UCSD-AML1 (cell line): Measurements from ENCODE around the gene DHX35.
"Not testable (repeated sequence)": the region's sequence is repeated elsewhere in the genome, so short reads cannot be mapped to it uniquely, and the experiment has no call there.

Experiments
- DNase-seq: peaks from one replicate; lab custom pipeline; 2025; ENCODE audit not compliant: unreplicated experiment; lab: John Stamatoyannopoulos, UW

The DHX35 gene

DNA sequence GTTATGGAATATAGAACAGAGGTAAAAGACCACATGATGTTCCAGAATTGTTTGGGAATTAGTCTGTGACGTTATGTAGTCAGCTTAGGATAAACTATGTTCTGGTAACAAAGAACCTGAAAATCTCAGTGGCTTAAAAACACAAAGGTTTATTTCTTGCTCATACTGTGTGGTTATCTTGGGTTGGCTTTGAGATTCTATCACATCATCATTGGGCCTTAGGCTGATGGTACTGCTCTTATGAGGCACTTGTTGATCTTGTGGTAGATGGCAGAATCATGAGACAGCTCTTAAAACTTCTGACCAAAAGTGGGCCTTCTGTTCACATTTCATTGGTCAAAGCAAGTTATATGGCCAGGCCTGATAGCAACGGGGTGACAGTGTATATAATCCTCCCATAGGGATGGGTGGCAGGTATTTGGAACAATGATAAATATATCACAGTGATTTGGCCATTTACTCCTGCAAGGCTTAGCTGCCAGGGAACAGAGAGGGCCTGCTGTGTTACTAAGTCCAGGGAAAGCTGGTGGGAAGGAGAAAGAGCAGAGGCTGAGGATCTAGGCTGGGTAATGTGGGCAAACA is 13.5 kb downstream of the DHX35 start:
- no peak for DNase-seq

DNA sequence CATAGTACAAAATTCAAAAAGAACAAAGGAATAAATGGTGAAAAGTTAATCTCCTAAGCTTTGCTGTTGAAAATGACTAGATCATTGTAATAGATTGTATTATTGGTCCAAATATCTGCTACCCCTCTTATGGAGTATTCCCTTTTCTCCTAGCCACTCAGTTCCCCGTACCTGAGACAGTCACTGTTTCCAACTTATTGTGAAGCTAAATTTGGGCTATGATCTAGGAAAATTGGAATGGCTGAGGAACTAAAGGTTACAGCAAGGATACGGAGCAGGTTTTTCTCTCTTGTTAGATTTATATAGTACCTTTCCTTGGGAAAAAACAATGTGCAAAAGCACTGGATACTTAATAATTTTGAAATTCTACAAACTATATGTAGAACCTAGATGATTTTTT is 17.3 kb downstream of the DHX35 start:
- no peak for DNase-seq

DNA sequence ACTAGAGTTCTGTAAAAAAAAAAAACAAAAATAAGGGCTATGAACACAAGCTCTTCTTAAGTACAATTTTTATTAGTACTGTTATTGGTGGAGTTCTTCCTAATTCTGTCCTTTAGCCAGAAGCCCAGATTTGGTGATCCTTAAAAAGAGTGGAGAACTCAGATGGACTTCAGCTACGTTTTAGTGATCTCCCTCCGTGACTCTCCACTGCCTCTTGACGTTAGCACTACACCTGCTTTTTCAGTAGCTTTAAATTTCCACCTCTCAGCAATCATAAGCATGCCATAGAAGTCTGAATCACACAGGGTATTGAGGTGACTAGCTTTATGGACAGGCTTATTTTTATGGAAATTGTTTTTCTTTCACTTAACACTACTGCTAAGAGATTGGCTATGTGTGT is 17.7 kb downstream of the DHX35 start:
- DNase-seq, result no peak

DNA sequence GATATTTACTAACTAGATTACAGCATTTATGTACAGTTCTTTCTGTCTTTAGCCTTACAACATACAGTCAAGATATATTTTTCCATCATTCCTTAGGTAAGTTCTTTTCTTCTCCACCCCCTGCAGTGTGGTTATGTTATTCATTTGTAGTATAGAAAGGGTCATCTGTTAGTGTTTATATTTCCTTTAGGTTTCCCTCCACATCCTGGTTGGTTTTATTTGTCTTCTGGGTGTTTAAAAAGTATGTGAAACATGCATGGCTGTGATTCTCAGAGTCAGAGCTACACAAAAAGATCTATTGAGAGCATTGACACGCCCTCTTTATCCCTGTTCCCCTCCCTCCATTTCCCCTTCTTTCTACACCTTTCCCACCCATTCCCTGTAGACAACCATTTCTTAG is 20.1 kb downstream of the DHX35 start:
- no peak for DNase-seq

DNA sequence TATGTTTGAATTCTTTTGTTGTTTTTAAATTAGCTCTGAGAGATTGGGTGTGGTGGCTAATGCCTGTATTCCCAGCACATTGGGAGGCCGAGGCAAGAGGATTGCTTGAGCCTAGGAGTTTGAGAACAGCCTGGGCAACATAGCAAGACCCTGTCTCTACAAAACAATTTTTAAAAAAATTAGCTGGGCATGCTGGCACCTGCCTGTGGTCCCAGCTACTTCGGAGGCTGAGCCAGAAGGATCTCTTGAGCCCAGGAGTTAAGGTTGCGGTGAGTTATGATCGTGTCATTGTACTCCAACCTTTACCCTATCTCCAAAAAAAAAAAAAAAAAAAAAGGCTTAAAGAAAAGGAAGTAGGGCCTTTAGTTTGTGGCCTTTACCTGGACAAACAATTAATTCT is 22.9 kb downstream of the DHX35 start:
- no peak for DNase-seq

DNA sequence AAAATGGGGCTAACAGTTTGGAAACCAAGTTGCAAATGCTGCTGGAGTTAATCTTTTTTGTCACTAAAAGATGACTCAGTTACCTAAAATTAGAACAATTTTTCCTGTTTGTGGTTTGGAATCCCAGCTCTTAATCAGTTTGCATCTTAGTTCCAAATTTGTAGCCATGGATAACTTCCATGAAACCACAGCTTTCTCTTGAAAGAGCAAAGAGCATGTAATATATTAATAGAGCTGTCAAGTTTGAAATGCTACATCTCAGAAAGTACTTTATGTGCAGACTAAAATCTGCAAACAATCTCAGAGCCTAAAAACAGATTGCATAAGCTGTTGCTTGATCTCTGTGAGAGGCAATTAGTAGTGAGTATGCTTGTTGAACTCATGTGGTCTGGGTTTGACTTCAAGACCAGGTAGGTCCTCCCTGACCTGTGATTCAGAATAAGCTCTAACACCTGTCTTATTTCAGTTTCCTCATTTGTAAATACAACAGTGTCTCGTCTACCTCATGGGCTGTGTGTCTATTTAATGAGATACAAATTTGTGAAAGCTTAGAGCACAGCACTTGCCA is 23.5 kb downstream of the DHX35 start:
- no peak for DNase-seq

DNA sequence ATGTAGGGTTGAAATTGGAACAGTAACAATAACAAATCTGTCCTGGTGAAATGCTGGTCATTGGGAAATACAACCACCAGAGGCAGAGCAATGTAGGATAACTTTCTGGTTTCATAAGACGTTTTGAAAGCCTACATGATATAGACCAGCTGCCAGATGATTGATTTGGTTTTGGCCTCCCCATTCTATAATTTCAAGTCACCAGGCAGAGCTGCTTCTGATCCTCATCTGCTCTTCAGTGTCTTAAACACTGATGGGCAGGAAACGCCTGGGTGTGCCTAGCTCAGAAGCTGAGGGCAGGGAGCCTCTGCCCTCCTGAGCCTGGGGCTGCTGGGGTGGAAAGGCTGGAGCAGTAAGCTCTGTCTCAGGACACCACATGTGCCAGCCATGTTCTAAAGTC is 24.5 kb downstream of the DHX35 start:
- DNase-seq, result no peak

DNA sequence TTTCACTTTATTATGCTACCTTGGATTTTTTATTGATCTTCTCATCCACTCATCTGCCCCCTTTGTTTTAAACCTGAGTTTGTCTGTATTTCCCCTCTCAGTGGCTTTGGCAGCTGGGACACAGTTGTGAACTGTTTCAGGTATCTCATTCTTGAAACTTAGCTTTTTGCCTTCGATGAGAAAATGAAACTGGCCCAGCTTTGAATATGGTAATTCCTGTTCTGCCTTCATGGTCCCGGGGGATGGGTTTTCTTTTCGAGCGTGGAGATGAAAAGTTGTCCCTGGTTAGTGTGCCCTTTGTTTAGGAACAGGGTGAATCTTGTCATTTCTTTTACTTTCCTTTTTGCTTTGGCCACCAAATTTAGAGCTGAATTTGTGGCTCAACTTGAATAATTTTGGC is 25.6 kb downstream of the DHX35 start:
- DNase-seq, result no peak

DNA sequence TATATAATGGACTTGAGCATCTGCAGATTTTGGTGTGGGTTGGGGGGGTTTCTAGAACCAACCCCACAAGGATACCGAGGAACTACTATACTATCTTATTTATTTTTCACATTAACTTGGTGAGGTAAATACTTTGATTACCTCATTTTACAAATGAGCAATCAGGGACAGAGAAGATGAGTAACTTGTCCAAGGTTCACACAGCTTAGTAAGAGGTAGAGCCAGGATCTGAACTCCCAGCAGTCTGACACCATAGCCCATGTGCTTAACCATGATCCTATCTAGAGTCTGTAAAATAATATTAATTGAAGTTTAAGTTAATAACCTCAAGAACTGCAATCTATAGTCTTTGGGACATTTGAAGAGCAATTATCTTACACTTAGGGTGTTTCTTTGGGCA is 28.6 kb downstream of the DHX35 start:
- no peak for DNase-seq

DNA sequence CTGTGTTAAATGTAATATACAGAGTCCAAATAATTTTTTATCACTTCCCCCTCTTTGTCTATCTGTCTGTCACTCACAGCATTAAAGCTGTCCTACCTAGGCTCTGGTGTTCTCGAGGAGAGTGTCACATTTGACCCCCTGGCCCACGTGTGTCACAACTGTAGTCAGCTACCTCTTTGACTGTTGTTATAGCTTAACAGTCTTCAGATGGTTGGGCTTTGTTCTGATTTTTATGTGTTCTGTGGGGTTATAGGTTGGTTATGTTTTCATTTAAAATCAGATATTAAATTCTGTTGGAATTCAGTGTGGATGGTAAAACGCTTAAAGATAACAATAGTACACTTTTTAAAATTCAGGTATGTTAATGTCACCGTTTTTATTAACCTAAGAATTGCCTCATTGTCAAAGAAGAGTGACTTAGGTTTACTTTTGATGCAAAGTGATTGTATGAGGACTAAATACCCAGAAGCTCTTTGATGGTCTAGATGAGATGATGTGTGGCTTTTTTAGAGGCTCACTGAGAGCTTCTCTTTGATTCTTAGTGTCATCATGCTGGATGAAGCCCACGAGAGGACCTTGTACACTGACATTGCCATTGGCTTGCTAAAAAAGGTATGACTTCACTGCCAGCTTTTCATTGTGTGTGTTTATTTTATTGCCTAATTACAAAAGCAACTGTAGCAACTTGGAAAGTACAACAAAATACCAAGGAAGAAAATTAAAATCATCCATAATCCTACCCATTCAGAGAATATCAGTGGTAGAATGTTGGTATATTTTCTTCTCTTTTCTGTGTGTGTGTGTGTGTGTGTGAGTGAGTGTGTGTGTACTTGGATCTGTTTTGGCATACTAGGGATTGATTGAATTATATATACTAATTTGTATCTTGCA is 29.9 kb downstream of the DHX35 start:
- DNase-seq, result no peak

DNA sequence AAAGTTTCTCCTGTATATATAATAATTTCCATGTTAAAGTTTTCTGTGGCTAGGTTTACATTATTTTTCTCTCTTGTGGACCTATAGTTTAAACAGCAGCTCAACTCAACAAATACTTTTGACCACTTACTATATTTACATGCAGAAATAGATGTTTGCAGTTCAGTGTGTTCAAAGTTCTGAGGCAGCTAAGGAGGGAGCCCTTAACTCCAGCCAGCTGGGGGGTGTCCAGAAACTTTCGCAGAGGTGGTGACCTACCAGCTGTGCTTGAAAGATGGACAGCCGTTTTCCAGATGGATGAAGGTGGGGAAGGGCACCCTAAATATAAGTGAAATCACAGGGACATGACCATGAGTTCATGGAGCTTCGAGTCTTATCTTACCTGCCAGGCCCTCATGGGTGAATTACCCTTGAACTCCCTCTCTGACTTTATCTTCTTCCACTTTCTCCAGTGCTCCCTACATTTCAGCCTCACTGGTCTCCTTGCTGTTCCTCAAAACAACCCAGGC is 33.4 kb downstream of the DHX35 start:
- DNase-seq, result no peak

DNA sequence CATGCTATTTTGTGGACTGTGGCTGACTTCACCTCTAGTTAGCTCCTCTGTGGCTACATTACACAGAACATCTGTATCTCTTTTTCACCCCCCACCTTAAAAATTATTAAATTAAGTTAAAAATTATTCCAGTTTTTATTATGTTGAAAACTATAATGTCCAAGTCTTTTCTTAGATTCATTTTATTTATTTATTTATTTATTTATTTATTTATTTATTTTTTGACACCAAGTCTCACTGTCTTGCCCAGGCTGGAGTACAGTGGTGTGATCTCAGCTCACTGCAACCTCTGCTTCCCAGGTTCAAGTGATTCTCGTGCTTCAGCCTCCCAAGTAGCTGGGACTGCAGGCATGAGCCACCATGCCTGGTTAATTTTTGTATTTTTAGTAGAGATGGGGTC is 34.7 kb downstream of the DHX35 start:
- not testable (repeated sequence) for DNase-seq

DNA sequence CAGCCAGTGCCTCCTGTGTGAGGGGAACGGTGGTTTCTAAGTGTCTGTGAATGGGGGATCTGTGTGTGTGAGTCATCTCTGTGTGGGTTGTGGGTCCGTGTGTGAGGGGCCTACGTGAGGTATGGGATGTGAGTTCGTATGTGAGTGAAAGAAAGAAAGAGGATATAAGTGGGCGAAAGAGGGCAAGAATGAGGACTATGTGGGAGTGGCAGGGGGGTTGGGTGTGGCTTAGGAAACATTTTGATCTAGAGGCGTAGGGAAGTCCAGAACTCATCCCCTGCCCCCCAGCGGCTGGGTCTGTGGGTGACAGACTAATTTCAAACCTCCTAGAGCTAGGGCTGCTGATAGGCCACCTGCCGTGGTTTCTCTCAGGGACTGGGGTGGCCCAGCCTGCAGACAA is 35.5 kb downstream of the DHX35 start:
- no peak for DNase-seq

DNA sequence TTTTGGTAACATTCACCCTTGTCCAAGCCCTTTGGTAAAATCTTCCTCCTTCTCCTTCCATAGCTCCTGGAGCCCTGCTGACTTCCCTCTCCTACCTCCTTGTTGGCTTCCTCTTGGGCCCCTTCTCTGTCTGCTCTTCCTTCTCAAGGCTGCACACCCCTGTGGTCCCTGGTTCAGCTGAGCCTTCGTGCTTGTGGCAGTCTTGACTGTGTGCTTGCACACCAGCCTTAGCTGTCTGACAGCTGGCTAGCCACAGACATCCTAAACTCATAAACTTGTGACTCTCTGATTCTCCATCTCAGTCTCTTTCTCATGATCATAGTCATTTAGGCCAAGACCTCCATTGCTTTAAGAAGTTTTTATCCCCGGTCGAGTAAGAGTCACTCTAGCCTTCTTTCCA is 37.1 kb downstream of the DHX35 start:
- DNase-seq, result no peak

DNA sequence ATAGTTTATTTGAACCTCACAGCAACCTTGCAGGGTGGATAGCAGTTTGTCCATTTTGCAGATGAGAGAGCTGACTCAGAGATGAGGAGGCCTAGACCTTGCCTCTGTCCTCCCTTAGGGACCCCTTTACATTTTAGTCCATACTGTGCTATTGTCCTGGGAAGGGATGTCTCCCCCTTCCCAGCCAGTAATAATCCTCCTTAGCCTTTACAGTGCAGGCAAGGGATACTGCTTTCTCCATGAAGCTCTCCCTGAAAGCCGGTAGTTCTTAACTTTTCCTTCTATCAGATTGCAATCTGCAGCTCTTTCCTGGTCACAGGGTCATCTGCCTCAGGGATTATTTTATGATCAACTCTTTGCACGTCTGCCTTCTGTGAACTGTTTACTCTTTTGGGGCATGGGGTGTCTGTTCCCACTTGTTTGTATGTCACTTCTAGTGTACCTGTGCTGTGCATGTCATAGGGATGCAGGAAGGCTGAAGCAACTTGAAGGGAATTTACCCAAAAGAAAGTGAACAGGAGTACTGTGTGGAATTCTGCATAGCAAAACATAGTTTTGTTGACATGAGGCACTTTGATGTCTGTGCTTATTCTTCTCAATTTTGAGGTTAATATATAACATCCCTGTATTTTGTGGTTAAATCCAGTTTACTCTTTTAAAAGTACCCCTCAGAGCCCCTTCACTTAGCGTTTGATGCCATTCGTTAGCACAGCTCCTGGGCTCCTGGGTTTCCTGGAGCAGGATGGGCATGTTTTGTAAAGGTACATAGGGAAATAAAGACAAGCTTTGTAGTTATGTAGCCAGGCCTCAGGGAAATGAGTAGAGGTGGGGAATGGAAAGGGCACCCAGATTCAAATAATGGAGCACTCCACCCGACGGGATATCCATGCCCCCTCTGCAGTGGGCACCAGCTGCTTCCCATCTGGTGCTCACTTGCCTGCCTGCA is 38.1 kb downstream of the DHX35 start:
- DNase-seq, result no peak

DNA sequence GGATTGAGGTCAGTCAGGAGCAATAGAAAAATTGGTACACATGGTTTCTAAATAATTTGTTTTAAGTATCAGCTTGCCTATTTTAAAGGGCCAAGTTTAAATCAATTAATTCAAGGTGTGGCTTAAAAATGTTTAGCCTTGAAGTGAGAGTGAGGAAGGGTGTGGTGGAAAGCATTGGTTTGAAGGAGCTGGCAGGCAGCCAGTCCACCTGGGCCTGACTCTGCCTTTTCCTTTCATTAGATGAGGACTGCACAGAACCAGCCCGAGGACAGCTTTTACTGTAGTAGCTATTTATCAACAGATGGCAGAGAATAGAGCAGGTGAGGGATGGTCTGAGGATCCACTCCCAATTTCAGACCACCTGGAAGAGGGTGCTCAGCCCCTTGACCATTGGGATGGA is 42.4 kb downstream of the DHX35 start:
- no peak for DNase-seq

DNA sequence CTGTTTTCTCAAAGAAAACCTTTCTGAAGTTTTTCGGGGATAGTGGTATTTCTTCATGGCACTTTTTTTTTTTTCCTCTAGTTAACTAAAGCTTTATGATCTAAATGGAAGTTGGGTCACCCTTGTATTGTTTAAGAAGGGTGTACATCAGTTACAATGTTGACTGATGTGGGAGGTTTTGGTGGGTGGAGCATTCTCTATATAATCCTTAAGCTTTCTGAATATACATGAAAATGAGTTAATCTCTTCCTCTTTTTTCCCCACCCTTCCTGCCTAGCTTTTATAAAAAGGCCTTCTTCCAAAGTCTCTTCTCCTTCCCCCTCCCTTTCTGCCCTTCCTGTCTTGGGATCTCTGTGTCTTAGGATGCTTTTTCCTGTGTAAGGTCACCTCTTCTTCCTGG is 47.2 kb downstream of the DHX35 start:
- no peak for DNase-seq

DNA sequence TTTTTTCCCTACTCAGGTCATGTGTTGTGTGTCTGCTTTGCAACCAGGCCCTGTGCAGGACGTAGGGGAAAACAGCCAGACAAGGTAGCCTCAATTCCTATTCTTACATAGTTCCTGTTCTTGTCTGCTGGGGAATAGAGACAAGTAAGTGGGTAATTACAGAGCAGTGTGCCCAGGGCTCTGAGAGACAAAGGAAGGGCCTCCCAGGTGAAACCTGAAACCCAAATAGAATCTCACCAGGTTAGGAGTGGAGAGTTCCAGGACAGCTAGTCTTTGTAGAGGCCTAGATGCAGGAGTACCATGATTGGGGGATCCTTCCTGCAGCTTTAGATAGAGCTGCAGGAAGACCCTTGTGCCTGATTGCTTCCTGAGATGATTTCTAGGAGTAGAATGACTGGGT is 48.4 kb downstream of the DHX35 start:
- DNase-seq, result no peak

DNA sequence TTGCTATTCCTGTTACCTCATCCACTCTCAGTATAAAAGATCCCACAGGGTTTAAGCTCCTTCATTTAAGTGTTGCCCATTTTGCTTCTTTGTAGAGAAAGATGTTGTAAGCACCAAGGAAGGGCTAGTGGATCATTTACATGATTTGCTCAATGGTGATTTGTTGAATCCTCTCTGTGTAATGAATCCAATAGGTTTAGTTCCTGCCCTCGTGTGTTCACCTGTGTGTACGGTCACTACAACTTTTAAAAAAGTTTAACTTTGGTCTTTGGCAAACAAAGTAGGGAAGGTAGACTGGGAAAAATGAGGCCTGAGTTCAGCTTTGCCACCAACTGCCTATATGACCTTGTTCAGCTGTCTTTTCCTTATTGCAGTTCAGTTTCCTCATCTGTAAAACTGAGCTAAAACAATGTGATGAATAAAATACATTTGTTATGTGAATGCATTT is 51.5 kb downstream of the DHX35 start:
- no peak for DNase-seq

DNA sequence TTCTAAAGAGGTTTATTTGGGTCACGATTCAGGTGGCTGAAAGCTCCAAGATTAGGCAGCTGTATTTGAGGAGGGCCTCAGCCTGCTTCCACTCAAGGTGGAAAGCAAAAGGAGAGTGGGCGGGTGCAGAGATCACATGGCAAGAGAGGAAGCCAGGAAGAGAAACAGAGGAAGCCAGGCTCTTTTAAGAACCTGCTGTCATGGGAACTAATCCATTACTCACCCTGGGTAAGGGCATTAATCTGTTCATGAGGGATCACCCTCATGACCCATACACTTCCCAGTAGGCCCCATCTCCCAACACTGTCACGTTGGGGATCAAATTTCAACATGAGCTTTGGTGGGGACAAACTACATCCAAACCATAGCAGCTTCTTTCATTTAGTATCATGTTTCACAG is 53.9 kb downstream of the DHX35 start:
- no peak for DNase-seq

DNA sequence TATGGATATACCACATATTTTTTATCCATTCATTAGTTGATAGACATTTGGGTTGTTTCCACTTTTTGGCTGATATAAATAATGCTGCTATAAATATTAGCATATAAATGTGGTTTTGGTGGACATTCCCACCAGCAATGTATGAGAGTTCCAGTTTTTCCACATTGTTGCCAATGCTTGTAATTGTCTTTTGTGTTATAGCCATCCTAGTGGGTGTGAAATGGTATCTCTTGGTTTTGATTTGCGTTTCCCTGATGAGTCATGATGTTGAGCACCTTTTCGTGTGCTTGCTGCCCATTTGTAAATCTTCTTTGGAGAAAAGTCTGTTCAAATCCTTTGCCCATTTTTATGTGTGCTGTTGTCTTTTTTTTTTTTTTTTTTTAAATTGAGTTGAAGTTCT is 54.4 kb downstream of the DHX35 start:
- DNase-seq, result no peak
